ENCODE measurements around the gene NT5C1A.

GRCh38 chr1:39626646-39627045 is 45.3 kb downstream of the NT5C1A start:
- no peak for TF ChIP-seq ARNT (IDR thresholded peaks at IDR 0.05)
- TF ChIP-seq TARDBP (IDR thresholded peaks at IDR 0.05) = no peak
- TF ChIP-seq FOXA1 (IDR thresholded peaks at IDR 0.05) = no peak
- no peak for TF ChIP-seq NFRKB (IDR thresholded peaks at IDR 0.05)
- no peak for TF ChIP-seq BHLHE40 (IDR thresholded peaks at IDR 0.05; ENCODE audit: borderline replicate concordance)
- no peak for TF ChIP-seq SP1 (IDR thresholded peaks at IDR 0.05)
- TF ChIP-seq PKNOX1 (IDR thresholded peaks at IDR 0.05) = no peak
- no peak for TF ChIP-seq SUZ12 (IDR thresholded peaks at IDR 0.05)
